ENCODE results near the gene BMP3. TPM values are rescaled to one million over a fixed set of nuclear protein-coding genes. Genes with fewer than 3 reads are reported as not detected.
A peak's percentile ranks its signal among the peaks of the same experiment; 100 is the strongest.

Gene BMP3
- total RNA-seq (2021; fragmentation: NEBNext Ultra II Directional; extraction: Animal tissue kit (Norgen Biotek cat#: 25700)) (0.06 TPM in 1 of 2 replicates, not detected in the other), polyA plus RNA-seq (2011; rRNA removed) (0.02 TPM in 1 of 2 replicates, not detected in the other), polyA minus RNA-seq (2011; rRNA and poly(A)+ RNA removed) (not detected in 2 replicates)
- polyA plus RNA-seq (2011; cell fraction: cytosol; rRNA removed), result 0.01 TPM
- not detected for polyA plus RNA-seq (2011; cell fraction: nucleus; rRNA removed)
- polyA plus RNA-seq (2012, experiment 1 of 2), result 0.03 TPM in 1 of 4 replicates, not detected in the others
- not detected for polyA plus RNA-seq (2012, experiment 2 of 2)
- 0.08 TPM for polyA plus RNA-seq (2013, experiment 1 of 2)
- polyA plus RNA-seq (2013, experiment 2 of 2), result 0.07 TPM
- not detected for polyA minus RNA-seq (2011; cell fraction: cytosol; rRNA and poly(A)+ RNA removed)
- polyA minus RNA-seq (2011; cell fraction: nucleus; rRNA and poly(A)+ RNA removed), result not detected
- long read RNA-seq, experiment 1, result 0 reads
- long read RNA-seq, experiment 2, result 0 reads

DNA sequence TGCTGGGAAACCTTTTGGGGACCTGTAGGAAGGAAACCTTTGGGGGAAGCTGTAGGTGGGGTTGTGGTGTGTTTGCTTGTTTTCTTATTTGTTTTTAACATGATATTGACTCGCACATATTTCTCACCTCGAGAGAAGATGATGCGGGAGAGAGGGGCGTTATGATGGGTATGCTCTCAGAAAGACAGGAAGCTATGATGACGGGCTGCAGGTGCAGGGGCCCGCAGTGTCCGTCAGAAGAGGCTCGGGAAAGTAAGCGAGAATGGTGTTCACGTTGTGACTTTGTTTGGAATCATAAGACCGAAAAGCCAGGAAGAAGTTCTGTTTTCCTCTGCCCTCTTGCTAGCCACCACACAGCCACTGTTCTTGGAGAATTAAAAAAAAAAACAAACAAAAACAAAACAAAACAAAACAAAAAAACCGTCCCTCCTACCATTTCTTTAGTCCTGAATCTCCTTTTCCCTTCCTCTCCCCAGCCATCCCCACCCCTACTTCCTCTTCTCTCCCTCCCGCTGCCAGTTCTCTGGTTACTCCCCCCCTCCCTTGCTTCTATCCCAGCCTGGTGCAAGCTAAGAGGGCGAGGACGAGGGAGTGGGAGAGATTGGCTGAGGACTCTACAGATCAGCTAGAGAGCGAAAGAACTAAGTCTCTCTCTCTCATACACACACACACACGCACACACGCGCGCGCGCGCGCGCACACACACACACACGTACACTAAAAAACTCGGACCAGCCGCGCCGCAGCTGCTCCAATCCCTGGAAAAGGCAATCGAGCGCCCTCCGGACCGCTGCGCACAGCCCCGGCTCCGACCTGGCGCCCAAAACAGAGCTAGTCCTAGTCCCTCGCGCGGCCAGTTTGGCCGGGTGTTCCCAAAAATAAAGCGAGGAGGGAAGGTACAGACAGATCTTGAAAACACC lies at the start of gene BMP3:
Gene BMP3, plus strand, starts transcription at position 648 of the 920 bp plus-strand sequence. CDS start 577 bp downstream, outside the sequence.
- Histone ChIP-seq H3K18ac (ENCODE audit: extremely low read depth, low read length) (no peak within 1 kb of the TSS), H3K9ac (replicated peaks in 1 of 4; ENCODE audit: extremely low read depth in 1 of 4, low read depth in 3 of 4, low read length in 3 of 4) (no peak within 1 kb of the TSS; a peak in 1 of 7 replicates), H3K27me3 (replicated peaks in 1 of 4; ENCODE audit: control insufficient read depth in 3 of 4, extremely low read depth in 1 of 4, insufficient read depth in 3 of 4, low read length in 3 of 4) (peaks cover 5 to 41% (median 31%) of the 10 kb centered on the region in 4 experiments), H2AFZ (ENCODE audit: low read length) (peak within 1 kb of the TSS; percentile 52), H4K20me1 (replicated peaks in 1 of 2; ENCODE audit: control insufficient read depth in 1 of 2, insufficient read depth in 2 of 2, low read length in 2 of 2) (no peaks in the 10 kb centered on the region), H2AK5ac (ENCODE audit: low read depth, low read length) (no peak within 1 kb of the TSS), H3K4me2 (ENCODE audit: insufficient read depth in 1 of 2, low read depth in 2 of 2, low read length in 2 of 2) (peak within 1 kb of the TSS; percentile 94 to 100), H3K27ac (ENCODE audit: low read depth, low read length) (no peak within 1 kb of the TSS), H3K4me1 (replicated peaks in 1 of 4; ENCODE audit: control insufficient read depth in 3 of 4, insufficient read depth in 4 of 4, low read length in 3 of 4) (peaks cover 0 to 6% (median 2%) of the 10 kb centered on the region in 4 experiments; a peak in 4 of 7 replicates), H3K23ac (ENCODE audit: insufficient read length) (no peak within 1 kb of the TSS), H3K14ac (ENCODE audit: insufficient read length) (no peak within 1 kb of the TSS), H2BK20ac (ENCODE audit: low read length) (no peak within 1 kb of the TSS), H2BK5ac (ENCODE audit: low read depth, low read length) (no peak within 1 kb of the TSS), H3K79me1 (ENCODE audit: low read depth, low read length) (no peaks in the 10 kb centered on the region), H2BK120ac (replicated peaks; ENCODE audit: low read depth, low read length) (no peak within 1 kb of the TSS), H4K91ac (replicated peaks; ENCODE audit: insufficient read length, low read length) (no peak within 1 kb of the TSS), H3K4ac (replicated peaks; ENCODE audit: insufficient read length, low read depth, low read length) (no peak within 1 kb of the TSS), H3K79me2 (ENCODE audit: control insufficient read depth in 1 of 2, insufficient read depth in 2 of 2, low read length in 2 of 2) (no peaks in the 10 kb centered on the region), H3K36me3 (ENCODE audit: control insufficient read depth in 2 of 4, insufficient read depth in 4 of 4, low read length in 3 of 4) (no peaks in the 10 kb centered on the region), H4K5ac (ENCODE audit: insufficient read length, low read depth, low read length) (no peak within 1 kb of the TSS), H3K4me3 (ENCODE audit: extremely low read depth in 1 of 4, insufficient read depth in 2 of 4, low read depth in 3 of 4, low read length in 4 of 4) (peak within 1 kb of the TSS; percentile 31 to 77 (median 63)), H2BK15ac (ENCODE audit: low read length) (no peak within 1 kb of the TSS), H3K56ac (replicated peaks; ENCODE audit: insufficient read length, low read depth, low read length) (no peak within 1 kb of the TSS), H3K9me3 (ENCODE audit: insufficient read depth in 2 of 2, low read depth in 1 of 2, low read length in 1 of 2) (no peaks in the 10 kb centered on the region), H3K23me2 (ENCODE audit: low read depth, low read length) (peaks cover 20% of the 10 kb centered on the region; the same call in 1 of the 2 replicates), H2BK12ac (ENCODE audit: low read depth, low read length) (no peak within 1 kb of the TSS), H4K8ac (ENCODE audit: extremely low read depth, insufficient read depth, low read length) (peak within 1 kb of the TSS; percentile 57)
- POLR2A ChIA-PET (ENCODE audit: partially characterized antibody), result interaction anchor here (0.9 kb wide), 1 partner anchor 10 kb away, joined by 3 read pairs; no protein-coding TSS in a partner anchor
- 6% methylated on average over 37 of the region's 43 CpGs; no CpG with 5 or more reads in 1 of the 2 experiments for WGBS, 2 experiments (ENCODE audit: extremely low coverage in 1 of 2, insufficient coverage in 1 of 2, insufficient read length in 1 of 2, insufficient replicate concordance in 2 of 2, low coverage in 1 of 2, low lambda C conversion rate in 2 of 2, missing lambda C conversion rate in 1 of 2)
- DNase-seq (ENCODE audit: low read depth in 1 of 2, low spot score in 2 of 2) (peak in 1 of 2 experiments; percentile 73), FAIRE-seq (no peak)
- CTCF ChIA-PET (ENCODE audit: partially characterized antibody), result interaction anchor here (0.6 to 6.6 kb wide), 10 partner anchors 9 to 844 kb away, joined by 3 to 48 read pairs (median 6); no protein-coding TSS in a partner anchor
- TF ChIP-seq CTCF (IDR thresholded peaks at IDR 0.05; ENCODE audit: control extremely low read depth in 1 of 3, insufficient read depth in 1 of 3, low read depth in 1 of 3, low read length in 3 of 3) (no peak), RXRA (IDR thresholded peaks at IDR 0.05; ENCODE audit: insufficient read depth, low read depth, low read length) (no peak), GTF2F1 (IDR thresholded peaks at IDR 0.05; ENCODE audit: borderline replicate concordance, low read depth, low read length) (no peak), HDAC6 (IDR thresholded peaks at IDR 0.05; ENCODE audit: low read depth, low read length) (no peak), CBX8 (IDR thresholded peaks at IDR 0.05; ENCODE audit: borderline replicate concordance, low read depth, low read length) (no peak), CTBP2 (IDR thresholded peaks at IDR 0.05; ENCODE audit: borderline replicate concordance, insufficient read depth, insufficient read length, low read length) (peak; percentile 50)
